ENCODE results near the gene C1orf115.
"Not testable (repeated sequence)": the region's sequence is repeated elsewhere in the genome, so short reads cannot be mapped to it uniquely, and the experiment has no call there.

Gene C1orf115
- 0.60 to 4.8 (median 2.7) reads per million in 3 experiments for total RNA-seq

GRCh38 chr1:220690140-220691052, at the start of gene C1orf115:
TSS of gene C1orf115 (plus strand) at chr1:220690363. CDS start at chr1:220690403, 40 bp downstream.
- peak; percentile 72 for DNase-seq

- DNase-seq = no peak
Observed at GRCh38 chr1:220642285-220642684, 47.9 kb upstream of the C1orf115 start.

DNA sequence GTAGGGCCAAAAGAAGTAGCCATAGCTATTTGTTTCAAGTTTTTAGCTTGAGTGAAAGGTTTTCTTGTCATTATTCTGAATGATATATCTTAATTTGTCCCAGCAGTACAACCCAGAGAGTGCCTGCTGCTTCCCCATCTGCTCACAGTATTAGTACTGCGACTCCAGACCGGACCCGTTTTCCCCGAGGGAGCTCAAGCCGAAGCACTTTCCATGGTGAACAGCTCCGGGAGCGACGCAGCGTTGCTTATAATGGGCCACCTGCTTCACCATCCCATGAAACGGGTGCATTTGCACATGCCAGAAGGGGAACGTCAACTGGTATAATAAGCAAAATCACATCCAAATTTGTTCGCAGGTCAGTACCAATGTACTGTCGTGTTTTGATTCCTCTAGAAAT, 37.2 kb upstream of the C1orf115 start:
- no peak for DNase-seq

DNA sequence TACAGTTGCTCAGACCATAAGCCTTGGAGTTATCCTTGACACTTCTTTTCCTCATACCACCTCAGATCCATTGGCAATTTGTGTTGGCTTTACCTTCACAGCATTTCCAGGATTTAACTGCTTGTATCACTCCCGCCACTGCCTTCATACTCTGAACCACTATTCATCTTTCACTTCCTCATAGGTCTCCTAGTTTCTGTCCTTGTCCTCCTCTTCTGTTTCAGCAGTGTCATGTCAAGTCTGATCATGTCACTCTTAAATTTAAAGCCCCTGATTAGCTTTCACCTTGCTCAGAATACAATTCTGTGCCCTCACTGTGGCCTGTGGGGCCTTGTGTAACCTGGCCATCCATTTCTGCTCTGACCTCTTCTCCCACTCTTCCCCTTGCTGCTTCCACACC, 34.7 kb upstream of the C1orf115 start:
- DNase-seq = no peak

DNA sequence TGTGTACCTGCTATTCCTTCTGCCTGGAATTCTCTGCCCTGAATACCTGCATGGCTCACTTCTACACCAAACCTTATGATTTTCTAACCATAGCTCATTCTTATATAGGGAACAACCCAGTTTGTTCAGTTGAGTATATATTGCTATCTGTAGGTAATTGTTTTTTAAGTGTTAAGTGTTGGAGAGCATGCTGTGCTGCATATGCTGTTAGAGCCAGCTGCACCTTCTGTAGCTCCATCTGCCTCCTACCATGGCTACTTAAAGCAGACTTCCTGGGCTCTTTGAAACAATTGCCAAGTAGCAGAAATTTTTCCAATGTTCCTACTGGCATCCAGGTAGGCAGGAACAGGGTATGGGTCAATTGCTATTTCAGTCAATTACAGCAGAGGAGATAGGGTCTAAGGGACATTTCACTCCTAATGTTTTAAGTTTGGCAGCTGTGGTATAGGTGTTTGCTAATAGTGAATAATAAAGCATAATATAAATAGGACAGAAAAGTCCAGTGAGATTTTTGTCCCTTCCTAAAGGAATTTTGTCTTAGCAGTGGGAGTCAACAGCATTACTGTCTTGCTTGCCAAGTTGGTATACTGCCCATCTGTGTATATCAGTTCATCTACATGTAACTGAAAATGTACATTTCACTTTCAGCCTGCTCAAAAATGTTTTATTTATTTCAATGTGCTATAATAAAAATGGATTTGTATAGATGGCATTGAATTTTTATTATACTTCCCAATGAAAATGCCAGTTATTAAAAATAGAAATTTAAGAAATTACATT, 34.0 kb upstream of the C1orf115 start:
- DNase-seq = no peak

DNA sequence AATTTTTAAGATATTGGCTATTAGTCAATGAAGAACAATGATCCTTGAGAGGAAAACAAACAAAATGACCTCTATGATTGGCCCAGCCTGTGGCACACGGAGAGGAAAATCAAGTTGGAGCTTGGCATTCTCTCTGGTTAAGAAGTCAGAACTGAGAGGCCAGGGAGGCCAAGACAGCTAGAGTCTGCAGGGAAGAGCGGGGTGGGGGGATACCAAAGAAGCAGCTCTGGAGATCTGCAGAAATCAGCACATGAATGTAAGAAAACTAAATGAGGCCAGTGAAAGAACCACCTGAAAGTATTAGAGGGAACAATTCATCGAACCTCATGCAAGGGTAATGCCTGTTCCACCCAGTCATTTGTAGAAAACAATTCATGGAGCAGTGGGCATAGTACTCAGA, 23.8 kb upstream of the C1orf115 start:
- no peak for DNase-seq

- DNase-seq = no peak
Observed at GRCh38 chr1:220669005-220669404, 21.2 kb upstream of the C1orf115 start.

GRCh38 chr1:220670365-220670764, 19.8 kb upstream of the C1orf115 start:
- no peak for DNase-seq

- no peak for DNase-seq
Observed at GRCh38 chr1:220673921-220674320, 16.2 kb upstream of the C1orf115 start.

GRCh38 chr1:220677251-220677650, 12.9 kb upstream of the C1orf115 start:
- DNase-seq = no peak

GRCh38 chr1:220680085-220680687, 10.0 kb upstream of the C1orf115 start:
- DNase-seq = peak; percentile 26

DNA sequence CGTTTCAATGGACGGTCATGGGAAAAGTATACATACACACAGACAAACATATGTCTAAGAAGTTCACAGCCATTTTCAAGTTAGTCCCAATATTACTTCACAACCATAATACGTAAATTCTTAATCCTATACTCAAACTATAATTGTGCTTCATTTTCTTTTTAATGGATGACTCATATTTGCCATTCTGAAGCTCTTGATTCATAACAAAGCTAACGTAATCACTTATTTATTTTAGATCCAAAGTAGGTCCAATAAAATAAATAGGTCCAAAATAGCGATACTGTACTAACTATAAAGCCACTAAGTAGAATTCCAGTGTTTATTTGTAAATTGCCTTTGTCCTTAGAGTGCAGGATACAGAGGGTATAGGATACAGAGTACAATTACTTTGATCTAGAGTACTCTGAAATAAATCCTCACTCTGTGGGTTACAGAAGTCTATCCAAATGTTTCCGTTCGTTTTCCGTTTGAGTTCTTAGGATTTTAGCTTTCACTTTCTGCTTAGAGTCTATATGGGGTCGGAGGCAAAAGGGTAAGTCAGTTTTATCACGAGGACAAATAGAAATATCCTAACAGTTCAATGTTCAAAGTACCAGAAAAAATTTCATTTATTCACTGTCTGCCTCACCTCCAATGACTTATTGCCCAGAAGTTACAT, 8.8 kb upstream of the C1orf115 start:
- no peak for DNase-seq

- DNase-seq = no peak
Observed at GRCh38 chr1:220682901-220683576, 7.1 kb upstream of the C1orf115 start.

DNA sequence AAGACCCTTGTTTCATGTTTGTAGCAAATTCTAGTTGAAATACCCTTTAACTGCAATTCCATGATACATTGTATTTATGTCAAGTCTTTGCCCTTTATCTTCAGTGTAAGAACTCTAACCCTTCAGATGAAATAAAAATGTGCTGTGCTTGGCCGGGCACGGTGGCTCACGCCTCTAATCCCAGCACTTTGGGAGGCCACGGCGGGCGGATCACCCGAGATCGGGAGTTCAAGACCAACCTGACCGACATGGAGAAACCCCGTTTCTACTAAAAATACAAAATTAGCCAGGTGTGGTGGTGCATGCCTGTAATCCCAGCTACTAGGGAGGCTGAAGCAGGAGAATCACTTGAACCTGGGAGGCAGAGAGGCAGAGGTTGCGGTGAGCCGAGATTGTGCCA, 6.4 kb upstream of the C1orf115 start:
- not testable (repeated sequence) for DNase-seq

GRCh38 chr1:220684890-220685289, 5.3 kb upstream of the C1orf115 start:
- no peak for DNase-seq

DNA sequence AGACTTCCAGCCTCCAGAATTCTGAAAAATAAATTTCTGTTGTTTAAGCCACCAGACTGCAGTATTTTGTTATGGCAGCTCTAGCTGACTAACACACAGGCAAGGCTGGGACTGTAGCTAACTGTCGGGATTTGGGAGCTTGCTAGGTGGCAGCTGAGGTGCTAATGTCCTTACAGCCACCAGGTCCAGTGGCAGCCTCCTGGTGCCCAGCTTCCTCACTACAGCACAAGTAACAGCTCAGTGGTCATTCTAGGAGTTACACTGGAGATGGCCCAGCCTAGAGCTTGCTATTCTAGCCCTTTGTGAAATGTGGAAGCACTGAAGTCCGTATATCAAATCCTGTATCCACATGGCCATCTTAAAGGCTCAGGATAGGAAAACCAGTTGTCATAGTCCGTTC, 4.3 kb upstream of the C1orf115 start:
- no peak for DNase-seq

DNA sequence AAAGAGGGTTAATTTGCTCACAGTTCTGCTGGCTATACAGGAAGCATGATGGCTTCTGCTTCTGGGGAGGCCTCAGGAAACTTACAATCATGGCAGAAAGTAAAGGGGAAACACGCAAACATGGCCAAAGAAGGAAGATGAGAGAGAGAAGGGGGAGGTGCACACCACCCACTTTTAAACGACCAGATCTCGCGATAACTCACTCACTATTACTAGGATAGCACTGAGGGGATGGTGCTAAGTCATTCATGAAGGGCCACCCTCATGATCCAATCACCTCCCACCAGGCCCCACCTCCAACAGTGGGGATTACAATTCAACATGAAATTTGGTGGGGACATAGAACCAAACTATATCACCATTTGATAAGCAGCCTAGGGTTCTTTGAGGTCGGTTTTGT, 2.4 kb upstream of the C1orf115 start:
- no peak for DNase-seq

DNA sequence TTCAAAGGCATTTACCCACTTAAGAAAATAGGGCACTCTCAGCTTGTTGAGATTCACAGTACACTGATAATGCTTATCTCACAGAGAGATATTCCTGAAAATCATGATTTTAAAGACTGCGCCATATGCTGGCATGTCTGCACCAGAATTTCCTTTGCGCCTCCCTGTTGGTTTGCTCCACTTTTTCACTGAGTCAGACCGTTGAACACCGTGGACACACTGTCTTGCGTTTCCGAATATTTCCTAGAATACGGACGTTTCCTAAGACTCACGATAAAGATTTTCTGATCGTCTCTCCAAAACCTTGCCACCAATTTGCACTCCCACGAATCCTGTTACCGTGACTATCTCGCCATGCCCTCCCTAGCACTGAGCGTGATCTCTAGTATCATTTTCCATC, 497 bp upstream of the C1orf115 start:
- no peak for DNase-seq

DNA sequence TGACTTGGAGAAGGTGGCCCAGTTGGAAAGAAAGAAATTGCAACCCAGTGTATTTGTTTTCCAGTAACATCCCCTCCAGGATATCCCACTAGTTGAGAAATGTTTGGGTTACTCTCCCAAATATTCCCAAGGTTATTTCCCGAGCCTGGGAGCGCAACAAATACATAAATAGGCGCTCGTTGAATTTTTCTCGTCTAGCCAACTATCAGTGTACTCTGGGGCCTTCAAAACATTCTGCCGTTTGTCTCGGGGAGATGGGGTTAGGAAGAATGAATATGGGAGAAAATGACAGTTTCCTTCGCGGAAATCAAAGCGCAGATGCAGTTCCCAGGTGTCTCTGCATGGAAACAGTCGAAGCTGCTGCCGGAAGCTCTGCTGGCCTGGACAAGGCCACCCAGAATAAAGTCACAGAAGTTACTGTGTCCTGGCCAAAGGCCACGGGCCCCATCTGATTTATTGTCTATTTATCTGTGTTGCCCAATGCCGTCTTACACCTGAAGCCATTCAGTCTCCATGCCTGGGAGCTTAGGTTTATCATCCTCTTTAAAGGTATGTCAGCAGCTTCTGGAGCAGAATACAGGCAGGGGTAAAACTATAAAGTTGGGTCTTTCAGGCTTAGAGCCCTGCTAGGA, 1.0 kb downstream of the C1orf115 start:
- DNase-seq = no peak

- no peak for DNase-seq
Observed at GRCh38 chr1:220692436-220693228, 2.5 kb downstream of the C1orf115 start.

DNA sequence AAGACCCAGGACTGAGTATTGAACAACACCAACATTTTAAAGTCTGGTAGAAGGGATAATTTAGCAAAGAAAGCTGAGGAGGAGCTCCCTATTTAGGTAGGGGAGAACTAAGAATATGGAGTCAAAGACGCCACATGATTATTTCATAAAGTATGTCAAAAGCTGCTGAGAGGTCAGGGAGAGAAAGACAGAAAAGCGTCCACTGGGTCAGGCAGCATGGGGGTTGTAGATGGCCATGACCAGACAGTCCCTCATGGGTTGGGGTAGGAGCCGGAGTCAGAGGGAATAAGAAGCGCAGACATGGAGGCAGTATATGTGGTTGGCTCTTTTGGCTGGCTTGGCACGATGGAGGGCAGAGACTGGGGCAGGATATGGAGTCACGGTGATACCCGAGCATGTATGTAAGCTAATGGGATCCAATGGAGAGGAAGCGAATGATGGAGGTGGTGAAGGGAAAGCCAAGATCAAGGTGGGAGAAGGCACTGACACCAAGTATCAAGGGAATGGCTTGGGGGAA, 4.8 kb downstream of the C1orf115 start:
- no peak for DNase-seq

Measured in central memory CD4-positive, alpha-beta T cell (primary cell).